HCT116 (cell line): ENCODE data around the gene KRTAP12-1. TPM values are rescaled to one million over a fixed set of nuclear protein-coding genes. Genes with fewer than 3 reads are reported as not detected.

ENCODE experiments used
- ATAC-seq: fragments of 200-7000 bp; cut with Tn5 transposase; 2 replicates; pipeline ENCODE4 v1.9.1; 2020; ENCODE audit warnings: mild to moderate bottlenecking, moderate library complexity
- BruUV-seq: library from RNA; stranded (reverse); fragments of 400-500 nt; replicated peaks from 2 replicates; lab custom pipeline; 2021; lab: Mats Ljungman, UMichigan
- CTCF ChIA-PET: fragments of 300-600 bp; sonication (Branson Sonifier 250); formaldehyde crosslinking; loops from one replicate; lab custom pipeline; 2021; ENCODE audit warnings: antibody characterized with exemption; lab: Charles Lee
- POLR2A ChIA-PET: fragments of 300-600, 350-600 bp; sonication (Branson Sonifier 250); formaldehyde crosslinking; loops from one replicate; lab custom pipeline; 2021; ENCODE audit warnings: antibody characterized with exemption; lab: Charles Lee
- RAD21 ChIA-PET, 2 experiments: fragments of 300-600 bp; sonication (Branson Sonifier 250); formaldehyde crosslinking; loops; one replicate each; lab custom pipeline; 2023; ENCODE audit warnings: low total read pairs in 2 of 2; ENCODE audit not compliant: uncharacterized antibody in 2 of 2, unreplicated experiment in 2 of 2, low non-redundant PET in 1 of 2; lab: Charles Lee
- DNase-seq: peaks from one replicate; pipeline ENCODE4 v3.0.0-alpha.2; 2010; ENCODE audit warnings: low read depth, low spot score
- H2AFZ ChIP-seq: fragments of 200-600 bp; shearing (Covaris generic), sonication (generic); 2 replicates; pipeline ENCODE4 v1.6.1; 2017; ENCODE audit warnings: low read depth, mixed run types, mixed read lengths, antibody characterized with exemption, low read length; ENCODE audit not compliant: poor library complexity, severe bottlenecking
- H3K27ac ChIP-seq: 2 replicates; pipeline ENCODE4 v1.5.1; 2012; ENCODE audit warnings: low read depth, low read length
- H3K27me3 ChIP-seq: fragments of 200-600 bp; sonication (generic); 2 replicates; pipeline ENCODE4 v1.6.1; 2016; ENCODE audit warnings: mixed run types, low read length, mixed read lengths; ENCODE audit not compliant: insufficient read depth
- H3K36me3 ChIP-seq, 2 experiments: fragments of 200-500 bp in 1 of 2; fragments of 200-600 bp in 1 of 2; sonication (Bioruptor generic) in 1 of 2; sonication (generic) in 1 of 2; 2 replicates each; pipeline versions ENCODE4 v1.5.1 to v1.6.1; 2014 to 2016; ENCODE audit warnings: low read length in 2 of 2, inconsistent platforms in 1 of 2, mixed read lengths in 1 of 2, mixed run types in 1 of 2; ENCODE audit not compliant: insufficient read depth in 2 of 2, control insufficient read depth in 1 of 2
- H3K4me1 ChIP-seq, 2 experiments: fragments of 200-600 bp in 1 of 2; sonication (generic) in 1 of 2; 2 replicates each; pipeline versions ENCODE4 v1.5.1 to v1.6.1; 2012 to 2017; ENCODE audit warnings: low read length in 2 of 2, inconsistent platforms in 1 of 2, mild to moderate bottlenecking in 1 of 2, mixed read lengths in 1 of 2, mixed run types in 1 of 2, moderate library complexity in 1 of 2; ENCODE audit not compliant: insufficient read depth in 2 of 2, control insufficient read depth in 1 of 2
- H3K4me2 ChIP-seq: fragments of 200-600 bp; sonication (generic); 2 replicates; pipeline ENCODE4 v1.6.1; 2017; ENCODE audit warnings: mixed run types, low read length, mixed read lengths
- H3K4me3 ChIP-seq, 2 experiments: fragments of 200-600 bp in 1 of 2; sonication (generic) in 1 of 2; replicated peaks in 1 of 2; 2 replicates each; pipeline ENCODE4 v1.5.1; 2011 to 2016; ENCODE audit warnings: low read length in 2 of 2, control low read depth in 1 of 2, low read depth in 1 of 2, mild to moderate bottlenecking in 1 of 2, mixed read lengths in 1 of 2, mixed run types in 1 of 2
- H3K79me2 ChIP-seq: fragments of 200-600 bp; sonication (generic); 2 replicates; pipeline ENCODE4 v1.6.1; 2017; ENCODE audit warnings: mild to moderate bottlenecking, mixed run types, low read length, moderate library complexity, mixed read lengths; ENCODE audit not compliant: insufficient read depth
- H3K9ac ChIP-seq: fragments of 200-600 bp; sonication (generic); 2 replicates; pipeline ENCODE4 v1.6.1; 2016; ENCODE audit warnings: low read length, mixed read lengths
- H3K9me2 ChIP-seq: fragments of 200-600 bp; sonication (generic), shearing (Covaris generic); 2 replicates; pipeline ENCODE4 v1.6.1; 2017; ENCODE audit warnings: mixed run types, mild to moderate bottlenecking, moderate library complexity; ENCODE audit not compliant: insufficient read depth
- H3K9me3 ChIP-seq, 2 experiments: fragments of 200-500 bp in 1 of 2; fragments of 200-600 bp in 1 of 2; sonication (Bioruptor generic) in 1 of 2; sonication (generic) in 1 of 2; 2 replicates each; pipeline ENCODE4 v1.6.1; 2014 to 2017; ENCODE audit warnings: low read length in 2 of 2, mixed read lengths in 2 of 2, inconsistent platforms in 1 of 2, low read depth in 1 of 2, mild to moderate bottlenecking in 1 of 2, mixed run types in 1 of 2, moderate library complexity in 1 of 2; ENCODE audit not compliant: control insufficient read depth in 1 of 2, insufficient read depth in 1 of 2
- H4K20me1 ChIP-seq: fragments of 200-600 bp; sonication (generic), shearing (Covaris generic); 2 replicates; pipeline ENCODE4 v1.6.1; 2017; ENCODE audit warnings: mixed run types, mild to moderate bottlenecking, moderate library complexity; ENCODE audit not compliant: insufficient read depth
- CBX3 ChIP-seq: IDR thresholded peaks from 2 replicates; pipeline ENCODE4 v1.6.1; 2012; ENCODE audit warnings: low read depth
- CEBPB ChIP-seq: IDR thresholded peaks from 2 replicates; pipeline ENCODE4 v1.6.1; 2012; ENCODE audit warnings: low read depth
- EGR1 ChIP-seq: IDR thresholded peaks from 2 replicates; pipeline ENCODE4 v1.6.1; 2012; ENCODE audit warnings: low read depth
- ELF1 ChIP-seq: IDR thresholded peaks from 2 replicates; pipeline ENCODE4 v1.6.1; 2012; ENCODE audit warnings: low read depth, borderline replicate concordance
- EZH2 ChIP-seq: fragments of 200-600 bp; sonication (generic); IDR thresholded peaks from 2 replicates; pipeline ENCODE4 v1.6.1; 2017; ENCODE audit warnings: antibody characterized with exemption, mixed run types
- EZH2phosphoT487 ChIP-seq: fragments of 200-600 bp; IDR thresholded peaks from 2 replicates; pipeline ENCODE4 v1.6.1; 2018; ENCODE audit warnings: antibody characterized with exemption, borderline replicate concordance
- JUND ChIP-seq: IDR thresholded peaks from 2 replicates; pipeline ENCODE4 v1.6.1; 2012
- POLR2A ChIP-seq: IDR thresholded peaks from 2 replicates; pipeline ENCODE4 v1.7.0; 2011; ENCODE audit warnings: borderline replicate concordance; ENCODE audit not compliant: insufficient read depth, insufficient read length; ENCODE audit errors: extremely low read depth
- POLR2AphosphoS5 ChIP-seq: IDR thresholded peaks from 2 replicates; pipeline ENCODE4 v1.6.1; 2011; ENCODE audit warnings: mild to moderate bottlenecking, low read depth, low read length, moderate library complexity
- RAD21 ChIP-seq: IDR thresholded peaks from 2 replicates; pipeline ENCODE4 v1.6.1; 2012; ENCODE audit warnings: low read depth, mild to moderate bottlenecking
- SP1 ChIP-seq: IDR thresholded peaks from 2 replicates; pipeline ENCODE4 v1.6.1; 2012; ENCODE audit warnings: low read depth
- TCF7L2 ChIP-seq: IDR thresholded peaks from 2 replicates; pipeline ENCODE4 v1.7.0; 2011; ENCODE audit warnings: borderline replicate concordance, inconsistent platforms; ENCODE audit not compliant: insufficient read depth, insufficient read length; ENCODE audit errors: extremely low read depth
- YY1 ChIP-seq: IDR thresholded peaks from 2 replicates; pipeline ENCODE4 v1.6.1; 2011; ENCODE audit warnings: low read length, low read depth, moderate library complexity, mild to moderate bottlenecking; ENCODE audit not compliant: insufficient replicate concordance; ENCODE audit errors: extremely low read depth
- ZFX ChIP-seq: fragments of 450-650 bp; IDR thresholded peaks from 2 replicates; pipeline ENCODE4 v1.6.1; 2017
- ZNF274 ChIP-seq: fragments of 200-500 bp; sonication (Bioruptor generic); IDR thresholded peaks from 2 replicates; pipeline ENCODE4 v1.6.1; 2014; ENCODE audit warnings: mild to moderate bottlenecking, low read depth, low read length, inconsistent platforms
- intact Hi-C: fragments of 100-400 bp; cut with micrococcal nuclease; formaldehyde crosslinking; loops from 2 replicates; pipeline ENCODE4 v1.10.0; 2022
- total RNA-seq: library from RNA; stranded (reverse); gene quantifications from one replicate; pipeline ENCODE4 v1.2.1, GENCODE V29; 2021; ENCODE audit not compliant: unreplicated experiment
- TF ChIP-seq, protein P1 (sequence below): IDR thresholded peaks from 2 replicates; pipeline ENCODE4 v1.6.1; 2012
- TF ChIP-seq, protein P2 (sequence below): IDR thresholded peaks from 2 replicates; pipeline ENCODE4 v1.6.1; 2011; ENCODE audit warnings: mild to moderate bottlenecking, low read length, moderate library complexity; ENCODE audit not compliant: insufficient replicate concordance; ENCODE audit errors: extremely low read depth
- TF ChIP-seq, protein P3 (sequence below), 3 experiments: fragments of 200-600 bp in 1 of 3; sonication (generic) in 1 of 3; IDR thresholded peaks in 2 of 3; conservative IDR thresholded peaks in 1 of 3; 2 replicates each; pipeline ENCODE4 v1.5.1; 2012 to 2017; ENCODE audit warnings: low read depth in 2 of 3, low read length in 2 of 3, antibody characterized with exemption in 1 of 3, borderline replicate concordance in 1 of 3, control low read depth in 1 of 3, mild to moderate bottlenecking in 1 of 3, mixed read lengths in 1 of 3, mixed run types in 1 of 3, moderate library complexity in 1 of 3; ENCODE audit not compliant: insufficient read depth in 1 of 3

KRTAP12-1 gene
- total RNA-seq, 1 experiment from 2014 or later = not detected

DNA sequence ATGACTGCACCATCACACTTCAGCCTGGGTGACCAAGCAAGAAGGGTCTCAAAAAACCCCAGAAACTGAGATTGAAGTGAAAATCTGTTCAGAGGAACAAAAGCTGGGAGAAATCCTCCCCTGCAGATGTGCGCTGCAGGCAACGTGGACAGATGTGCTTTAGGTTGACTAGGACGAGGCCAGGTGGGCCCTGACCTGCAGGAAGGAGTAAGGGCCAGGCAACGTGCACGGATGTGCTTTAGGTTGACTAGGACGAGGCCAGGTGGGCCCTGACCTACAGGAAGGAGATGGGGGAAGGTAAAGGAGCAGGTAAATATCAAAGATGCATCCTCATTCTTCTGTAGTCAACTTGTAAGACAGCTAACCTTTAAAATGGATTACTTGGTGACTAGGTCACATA, 2.5 kb upstream of the KRTAP12-1 start:
- Histone ChIP-seq H3K9ac (no peak overlapping the region), H4K20me1 (no peaks in the 10 kb centered on the region), H3K9me2 (no peaks in the 10 kb centered on the region), H3K4me2 (no peak overlapping the region), H2AFZ (no peak overlapping the region), H3K36me3 (no peaks in the 10 kb centered on the region)
- POLR2A ChIA-PET = no interaction called here
- intact Hi-C loops = no loop called here
- DNase-seq = no peak
- no TSS peak for BruUV-seq
- TF ChIP-seq, protein P1, sequence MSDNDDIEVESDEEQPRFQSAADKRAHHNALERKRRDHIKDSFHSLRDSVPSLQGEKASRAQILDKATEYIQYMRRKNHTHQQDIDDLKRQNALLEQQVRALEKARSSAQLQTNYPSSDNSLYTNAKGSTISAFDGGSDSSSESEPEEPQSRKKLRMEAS = no peak
- TF ChIP-seq YY1 (no peak), EZH2 (no peak), POLR2A (no peak), CEBPB (no peak), JUND (no peak), EZH2phosphoT487 (no peak), EGR1 (no peak), CBX3 (no peak), POLR2AphosphoS5 (no peak), ZNF274 (no peak), SP1 (no peak), TCF7L2 (no peak), RAD21 (no peak), ELF1 (no peak), ZFX (no peak)
- TF ChIP-seq, protein P2, sequence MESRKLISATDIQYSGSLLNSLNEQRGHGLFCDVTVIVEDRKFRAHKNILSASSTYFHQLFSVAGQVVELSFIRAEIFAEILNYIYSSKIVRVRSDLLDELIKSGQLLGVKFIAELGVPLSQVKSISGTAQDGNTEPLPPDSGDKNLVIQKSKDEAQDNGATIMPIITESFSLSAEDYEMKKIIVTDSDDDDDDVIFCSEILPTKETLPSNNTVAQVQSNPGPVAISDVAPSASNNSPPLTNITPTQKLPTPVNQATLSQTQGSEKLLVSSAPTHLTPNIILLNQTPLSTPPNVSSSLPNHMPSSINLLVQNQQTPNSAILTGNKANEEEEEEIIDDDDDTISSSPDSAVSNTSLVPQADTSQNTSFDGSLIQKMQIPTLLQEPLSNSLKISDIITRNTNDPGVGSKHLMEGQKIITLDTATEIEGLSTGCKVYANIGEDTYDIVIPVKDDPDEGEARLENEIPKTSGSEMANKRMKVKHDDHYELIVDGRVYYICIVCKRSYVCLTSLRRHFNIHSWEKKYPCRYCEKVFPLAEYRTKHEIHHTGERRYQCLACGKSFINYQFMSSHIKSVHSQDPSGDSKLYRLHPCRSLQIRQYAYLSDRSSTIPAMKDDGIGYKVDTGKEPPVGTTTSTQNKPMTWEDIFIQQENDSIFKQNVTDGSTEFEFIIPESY = no peak
- TF ChIP-seq, protein P3, sequence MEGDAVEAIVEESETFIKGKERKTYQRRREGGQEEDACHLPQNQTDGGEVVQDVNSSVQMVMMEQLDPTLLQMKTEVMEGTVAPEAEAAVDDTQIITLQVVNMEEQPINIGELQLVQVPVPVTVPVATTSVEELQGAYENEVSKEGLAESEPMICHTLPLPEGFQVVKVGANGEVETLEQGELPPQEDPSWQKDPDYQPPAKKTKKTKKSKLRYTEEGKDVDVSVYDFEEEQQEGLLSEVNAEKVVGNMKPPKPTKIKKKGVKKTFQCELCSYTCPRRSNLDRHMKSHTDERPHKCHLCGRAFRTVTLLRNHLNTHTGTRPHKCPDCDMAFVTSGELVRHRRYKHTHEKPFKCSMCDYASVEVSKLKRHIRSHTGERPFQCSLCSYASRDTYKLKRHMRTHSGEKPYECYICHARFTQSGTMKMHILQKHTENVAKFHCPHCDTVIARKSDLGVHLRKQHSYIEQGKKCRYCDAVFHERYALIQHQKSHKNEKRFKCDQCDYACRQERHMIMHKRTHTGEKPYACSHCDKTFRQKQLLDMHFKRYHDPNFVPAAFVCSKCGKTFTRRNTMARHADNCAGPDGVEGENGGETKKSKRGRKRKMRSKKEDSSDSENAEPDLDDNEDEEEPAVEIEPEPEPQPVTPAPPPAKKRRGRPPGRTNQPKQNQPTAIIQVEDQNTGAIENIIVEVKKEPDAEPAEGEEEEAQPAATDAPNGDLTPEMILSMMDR (IDR thresholded peaks at IDR 0.05 in 2 of 3, conservative IDR thresholded peaks at IDR 0.05 in 1 of 3; ENCODE audit: borderline replicate concordance in 1 of 3, insufficient read depth in 1 of 3, low read depth in 2 of 3, low read length in 2 of 3) = no peak
- TF ChIP-seq, all 23 proteins: peak for 0
- Histone ChIP-seq H3K4me1 (no peaks in the 10 kb centered on the region), H3K79me2 (no peaks in the 10 kb centered on the region), H3K4me3 (no peak overlapping the region), H3K27ac (no peak overlapping the region), H3K9me3 (no peaks in the 10 kb centered on the region), H3K27me3 (0 out of 2 replicates have a peak, but pooled peaks cover 3% of the 10 kb centered on the region)
- CTCF ChIA-PET = no interaction called here
- RAD21 ChIA-PET = no interaction called here
- no peak for ATAC-seq
